Endothelial cell of umbilical vein (primary cell): Measurements from ENCODE around the gene TFAP2E. TPM values are rescaled to one million over a fixed set of nuclear protein-coding genes. Genes with fewer than 3 reads are reported as not detected.

Source experiments
- BruUV-seq: library from RNA; stranded (reverse); fragments of 400-500 nt; replicated peaks from 2 replicates; lab custom pipeline; 2021; lab: Mats Ljungman, UMichigan
- CTCF ChIA-PET: fragments of 300-600, 350-600 bp; sonication (Branson Sonifier 250); formaldehyde crosslinking; loops from one replicate; lab custom pipeline; 2021; ENCODE audit warnings: antibody characterized with exemption, inconsistent platforms; lab: Charles Lee
- POLR2A ChIA-PET: fragments of 300-600, 350-600 bp; sonication (Branson Sonifier 250); formaldehyde crosslinking; loops from one replicate; lab custom pipeline; 2021; ENCODE audit warnings: antibody characterized with exemption, inconsistent platforms; lab: Charles Lee
- DNase-seq: peaks from one replicate; pipeline ENCODE4 v3.0.0-alpha.2; 2011; ENCODE audit warnings: low read depth, low spot score
- FAIRE-seq: peaks from 2 replicates; lab custom pipeline; 2011; peaks lifted over from hg19 to GRCh38; lab: Jason Lieb, UNC
- H2AFZ ChIP-seq: 2 replicates; pipeline ENCODE4 v1.6.0; 2012; ENCODE audit warnings: low read depth, low read length, control low read depth, inconsistent platforms
- H3K27ac ChIP-seq: 2 replicates; pipeline ENCODE4 v1.5.1; 2011; ENCODE audit warnings: low read depth, mild to moderate bottlenecking, control low read depth, low read length, moderate library complexity; ENCODE audit not compliant: insufficient read depth
- H3K27me3 ChIP-seq, 2 experiments: 2 replicates each; pipeline versions ENCODE4 v1.6.0 to v1.6.1; 2011; ENCODE audit warnings: low read length in 2 of 2, mixed read lengths in 1 of 2; ENCODE audit not compliant: control insufficient read depth in 2 of 2, insufficient read depth in 2 of 2
- H3K36me3 ChIP-seq, 2 experiments: 2 replicates in 1 of 2; 3 replicates in 1 of 2; pipeline ENCODE4 v1.5.1; 2011; ENCODE audit warnings: low read length in 2 of 2, mild to moderate bottlenecking in 1 of 2, moderate library complexity in 1 of 2; ENCODE audit not compliant: control insufficient read depth in 2 of 2, insufficient read depth in 2 of 2; ENCODE audit errors: extremely low read depth in 1 of 2
- H3K4me1 ChIP-seq: 3 replicates; pipeline ENCODE4 v1.5.1; 2011; ENCODE audit warnings: mild to moderate bottlenecking, low read length; ENCODE audit not compliant: control insufficient read depth, insufficient read depth; ENCODE audit errors: extremely low read depth
- H3K4me2 ChIP-seq: 2 replicates; pipeline ENCODE4 v1.6.1; 2011; ENCODE audit warnings: low read length, control low read depth, mixed read lengths; ENCODE audit not compliant: insufficient read depth
- H3K4me3 ChIP-seq, 3 experiments: fragments of 200-600 bp in 1 of 3; sonication (generic), shearing (Covaris generic) in 1 of 3; replicated peaks in 1 of 3; 2 replicates each; pipeline ENCODE4 v1.5.1; 2011 to 2016; ENCODE audit warnings: control low read depth in 3 of 3, low read length in 3 of 3, mild to moderate bottlenecking in 2 of 3, inconsistent platforms in 1 of 3, low read depth in 1 of 3, moderate library complexity in 1 of 3; ENCODE audit not compliant: insufficient read depth in 1 of 3
- H3K79me2 ChIP-seq: 2 replicates; pipeline ENCODE4 v1.6.0; 2012; ENCODE audit warnings: low read length, inconsistent platforms; ENCODE audit not compliant: control insufficient read depth, insufficient read depth
- H3K9ac ChIP-seq: replicated peaks from 2 replicates; pipeline ENCODE3; 2011; ENCODE audit warnings: low read length, control low read depth; ENCODE audit not compliant: insufficient read depth; ENCODE audit errors: extremely low read depth
- H3K9me1 ChIP-seq: replicated peaks from 3 replicates; pipeline ENCODE4 v1.6.0; 2011; ENCODE audit warnings: mild to moderate bottlenecking, low read length; ENCODE audit not compliant: control insufficient read depth, insufficient read depth; ENCODE audit errors: extremely low read depth
- H3K9me3 ChIP-seq: replicated peaks from 2 replicates; pipeline ENCODE4 v1.5.1; 2012; ENCODE audit warnings: low read length, inconsistent platforms; ENCODE audit not compliant: control insufficient read depth, insufficient read depth
- H4K20me1 ChIP-seq: replicated peaks from 2 replicates; pipeline ENCODE3; 2011; ENCODE audit warnings: mild to moderate bottlenecking, low read length; ENCODE audit not compliant: control insufficient read depth, insufficient read depth; ENCODE audit errors: extremely low read depth
- EZH2 ChIP-seq: IDR thresholded peaks from 2 replicates; pipeline ENCODE4 v1.6.1; 2012; ENCODE audit warnings: borderline replicate concordance, low read depth, mild to moderate bottlenecking, moderate library complexity, low read length, inconsistent platforms; ENCODE audit not compliant: severe bottlenecking
- GATA2 ChIP-seq: IDR thresholded peaks from 2 replicates; pipeline ENCODE4 v1.7.0; 2011; ENCODE audit warnings: low read depth, mild to moderate bottlenecking, moderate library complexity, mixed read lengths, low read length; ENCODE audit not compliant: insufficient read length, insufficient read depth
- JUN ChIP-seq: IDR thresholded peaks from 2 replicates; pipeline ENCODE4 v1.6.1; 2011; ENCODE audit warnings: borderline replicate concordance, low read depth; ENCODE audit not compliant: insufficient read length, insufficient read depth
- POLR2AphosphoS5 ChIP-seq: IDR thresholded peaks from 2 replicates; pipeline ENCODE4 v1.6.1; 2012; ENCODE audit warnings: low read depth, mild to moderate bottlenecking, control low read depth, low read length, moderate library complexity; ENCODE audit not compliant: insufficient read depth
- dilution Hi-C: fragments of 300-500 bp; cut with MboI; formaldehyde crosslinking; loops from one replicate; pipeline ENCODE4 v1.15.0; 2019; ENCODE audit warnings: low sequenced_read_pairs; ENCODE audit not compliant: extremely low pct_ligation_motif_present
- intact Hi-C: fragments of 100-400 bp; cut with micrococcal nuclease; formaldehyde crosslinking; loops from one replicate; pipeline ENCODE4 v1.10.0; 2022
- polyA plus RNA-seq, 4 experiments: library from polyadenylated mRNA; depleted of rRNA in 3 of 4; stranded (reverse) in 3 of 4; unstranded in 1 of 4; fragments of >200 nt; gene quantifications; 2 replicates each; pipeline versions ENCODE4 v1.2.1 to v1.2.3, GENCODE V29; 2011 to 2012; ENCODE audit warnings: missing spikeins in 1 of 4
- total RNA-seq: library from RNA; stranded (reverse); gene quantifications from 2 replicates; pipeline ENCODE4 v1.2.3, GENCODE V29; 2021
- TF ChIP-seq, protein P1 (sequence below), 2 donors: IDR thresholded peaks; 1 replicate in 1 of 2; 2 replicates in 1 of 2; pipeline ENCODE4 v1.5.1; 2011; ENCODE audit warnings: low read length in 2 of 2, mild to moderate bottlenecking in 2 of 2, moderate library complexity in 2 of 2, control low read depth in 1 of 2, inconsistent platforms in 1 of 2, low read depth in 1 of 2; ENCODE audit not compliant: insufficient read depth in 1 of 2; ENCODE audit errors: extremely low read depth in 1 of 2

The TFAP2E gene
- total and polyA plus RNA-seq, 2 donors (not counting 3 experiments of a cell fraction or from before 2014, with no cell fraction given), result 0.06 TPM; not detected in 1

- Histone ChIP-seq H3K4me2 (no peak overlapping the region), H3K27ac (no peak overlapping the region), H3K9ac (no peak overlapping the region), H2AFZ (no peak overlapping the region), H3K4me3 (no peak overlapping the region), H3K9me1 (no peaks in the 10 kb centered on the region), H3K9me3 (no peaks in the 10 kb centered on the region), H3K4me1 (no peaks in the 10 kb centered on the region), H3K27me3 (no peaks in the 10 kb centered on the region), H3K79me2 (no peaks in the 10 kb centered on the region), H3K36me3 (no peaks in the 10 kb centered on the region), H4K20me1 (no peaks in the 10 kb centered on the region)
- TF ChIP-seq GATA2, result no peak
- TF ChIP-seq JUN, result no peak
- no peak for TF ChIP-seq EZH2
- TF ChIP-seq POLR2AphosphoS5, result no peak
- TF ChIP-seq, protein P1, sequence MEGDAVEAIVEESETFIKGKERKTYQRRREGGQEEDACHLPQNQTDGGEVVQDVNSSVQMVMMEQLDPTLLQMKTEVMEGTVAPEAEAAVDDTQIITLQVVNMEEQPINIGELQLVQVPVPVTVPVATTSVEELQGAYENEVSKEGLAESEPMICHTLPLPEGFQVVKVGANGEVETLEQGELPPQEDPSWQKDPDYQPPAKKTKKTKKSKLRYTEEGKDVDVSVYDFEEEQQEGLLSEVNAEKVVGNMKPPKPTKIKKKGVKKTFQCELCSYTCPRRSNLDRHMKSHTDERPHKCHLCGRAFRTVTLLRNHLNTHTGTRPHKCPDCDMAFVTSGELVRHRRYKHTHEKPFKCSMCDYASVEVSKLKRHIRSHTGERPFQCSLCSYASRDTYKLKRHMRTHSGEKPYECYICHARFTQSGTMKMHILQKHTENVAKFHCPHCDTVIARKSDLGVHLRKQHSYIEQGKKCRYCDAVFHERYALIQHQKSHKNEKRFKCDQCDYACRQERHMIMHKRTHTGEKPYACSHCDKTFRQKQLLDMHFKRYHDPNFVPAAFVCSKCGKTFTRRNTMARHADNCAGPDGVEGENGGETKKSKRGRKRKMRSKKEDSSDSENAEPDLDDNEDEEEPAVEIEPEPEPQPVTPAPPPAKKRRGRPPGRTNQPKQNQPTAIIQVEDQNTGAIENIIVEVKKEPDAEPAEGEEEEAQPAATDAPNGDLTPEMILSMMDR (IDR thresholded peaks at IDR 0.05; ENCODE audit: extremely low read depth in 1 of 2, insufficient read depth in 1 of 2, low read depth in 1 of 2, low read length in 2 of 2), result no peak
- intact Hi-C loops, result no loop called here
- no peak for DNase-seq
- FAIRE-seq, result no peak
- CTCF ChIA-PET, result interaction anchor here (1.0 kb wide), 1 partner anchor 16 kb away, joined by 4 read pairs; no protein-coding TSS in a partner anchor
- no TSS peak for BruUV-seq
- POLR2A ChIA-PET, result no interaction called here
- dilution Hi-C loops, result no loop called here
Observed at GRCh38 chr1:35587736-35588135, 14.6 kb downstream of the TFAP2E start.
